Measurements from ENCODE around the gene ORMDL2. TPM values are rescaled to one million over a fixed set of nuclear protein-coding genes. Genes with fewer than 3 reads are reported as not detected.

The ORMDL2 gene
- total and polyA plus RNA-seq, 3 experiments from 2014 or later, result 49.0 to 110 (median 49.7) TPM

- Mint-ChIP-seq H3K4me1 (no peaks in the 10 kb centered on the region), H3K9me3 (no peaks in the 10 kb centered on the region), H3K36me3 (no peaks in the 10 kb centered on the region), H3K4me3 (no peak overlapping the region), H3K27me3 (peaks cover 14 to 16% of the 10 kb centered on the region in 2 donors), H3K27ac (peak overlapping the region in 1 of 8 donors; percentile 43)
- Histone ChIP-seq H3K27me3 (ENCODE audit: insufficient read depth, low read length, poor library complexity, severe bottlenecking) (no peaks in the 10 kb centered on the region), H3K9me3 (ENCODE audit: low read length) (no peaks in the 10 kb centered on the region), H3K36me3 (ENCODE audit: insufficient read depth, low read length) (no peaks in the 10 kb centered on the region), H3K4me1 (ENCODE audit: insufficient read depth, low read length) (no peaks in the 10 kb centered on the region), H3K27ac (ENCODE audit: low read depth, low read length) (no peak overlapping the region), H3K4me3 (ENCODE audit: low read length) (no peak overlapping the region)
- no peak for DNase-seq
- POLR2A ChIA-PET, result no interaction called here
- CTCF ChIA-PET, result no interaction called here
These were observed 28.1 kb downstream of the ORMDL2 start for GRCh38 chr12:55845785-55846496.

- Histone ChIP-seq H3K36me3 (ENCODE audit: insufficient read depth, low read length) (no peaks in the 10 kb centered on the region), H3K4me1 (ENCODE audit: insufficient read depth, low read length) (no peaks in the 10 kb centered on the region), H3K9me3 (ENCODE audit: low read length) (no peaks in the 10 kb centered on the region), H3K4me3 (ENCODE audit: low read length) (no peak overlapping the region), H3K27me3 (ENCODE audit: insufficient read depth, low read length, poor library complexity, severe bottlenecking) (no peaks in the 10 kb centered on the region), H3K27ac (ENCODE audit: low read depth, low read length) (peak overlapping the region; percentile 24)
- CTCF ChIA-PET, result interaction anchor here (1.4 kb wide), 1 partner anchor 16 kb away, joined by 5 read pairs; no protein-coding TSS in a partner anchor
- Mint-ChIP-seq H3K27ac (no peak overlapping the region), H3K27me3 (peaks cover 14 to 18% of the 10 kb centered on the region in 2 donors), H3K9me3 (no peaks in the 10 kb centered on the region), H3K36me3 (no peaks in the 10 kb centered on the region), H3K4me3 (no peak overlapping the region), H3K4me1 (no peaks in the 10 kb centered on the region)
- POLR2A ChIA-PET, result interaction anchor here (0.5 kb wide), 1 partner anchor 32 kb away, joined by 6 read pairs; no protein-coding TSS in a partner anchor
- no peak for DNase-seq
These were observed 29.2 kb downstream of the ORMDL2 start for GRCh38 chr12:55847033-55847432.

- Histone ChIP-seq H3K36me3 (ENCODE audit: insufficient read depth, low read length) (no peaks in the 10 kb centered on the region), H3K4me3 (ENCODE audit: low read length) (no peak overlapping the region), H3K4me1 (ENCODE audit: insufficient read depth, low read length) (no peaks in the 10 kb centered on the region), H3K27me3 (ENCODE audit: insufficient read depth, low read length, poor library complexity, severe bottlenecking) (no peaks in the 10 kb centered on the region), H3K9me3 (ENCODE audit: low read length) (no peaks in the 10 kb centered on the region), H3K27ac (ENCODE audit: low read depth, low read length) (peak overlapping the region; percentile 38)
- no peak for DNase-seq
- H3K4me3 Mint-ChIP-seq, result no peak overlapping the region
- ChIA-PET CTCF (interaction anchor here (1.4 kb wide), 1 partner anchor 17 kb away, joined by 5 read pairs; no protein-coding TSS in a partner anchor), POLR2A (interaction anchor here (0.5 kb wide), 1 partner anchor 31 kb away, joined by 6 read pairs; no protein-coding TSS in a partner anchor)
- H3K4me1 Mint-ChIP-seq, result no peaks in the 10 kb centered on the region
- H3K9me3 Mint-ChIP-seq, result no peaks in the 10 kb centered on the region
- H3K27ac Mint-ChIP-seq, result no peak overlapping the region
- peaks cover 11 to 25% of the 10 kb centered on the region in 2 donors for H3K27me3 Mint-ChIP-seq
- no peaks in the 10 kb centered on the region for H3K36me3 Mint-ChIP-seq
These were observed 29.9 kb downstream of the ORMDL2 start for GRCh38 chr12:55847603-55848291.

- Mint-ChIP-seq H3K27me3 (peaks cover 8 to 26% of the 10 kb centered on the region in 2 donors), H3K36me3 (no peaks in the 10 kb centered on the region), H3K9me3 (no peaks in the 10 kb centered on the region), H3K27ac (no peak overlapping the region), H3K4me3 (no peak overlapping the region), H3K4me1 (no peaks in the 10 kb centered on the region)
- Histone ChIP-seq H3K36me3 (ENCODE audit: insufficient read depth, low read length) (no peaks in the 10 kb centered on the region), H3K4me1 (ENCODE audit: insufficient read depth, low read length) (no peaks in the 10 kb centered on the region), H3K9me3 (ENCODE audit: low read length) (no peaks in the 10 kb centered on the region), H3K27ac (ENCODE audit: low read depth, low read length) (no peak overlapping the region), H3K27me3 (ENCODE audit: insufficient read depth, low read length, poor library complexity, severe bottlenecking) (no peaks in the 10 kb centered on the region), H3K4me3 (ENCODE audit: low read length) (no peak overlapping the region)
- POLR2A ChIA-PET, result no interaction called here
- CTCF ChIA-PET, result interaction anchor here (0.7 kb wide), 1 partner anchor 68 kb away, joined by 3 read pairs; no protein-coding TSS in a partner anchor
- no peak for DNase-seq
These were observed 31.9 kb downstream of the ORMDL2 start for GRCh38 chr12:55849616-55850343.

- Mint-ChIP-seq H3K36me3 (no peaks in the 10 kb centered on the region), H3K4me1 (no peaks in the 10 kb centered on the region), H3K27me3 (peaks cover 8 to 26% of the 10 kb centered on the region in 2 donors), H3K4me3 (no peak overlapping the region), H3K27ac (no peak overlapping the region), H3K9me3 (no peaks in the 10 kb centered on the region)
- Histone ChIP-seq H3K36me3 (ENCODE audit: insufficient read depth, low read length) (no peaks in the 10 kb centered on the region), H3K4me3 (ENCODE audit: low read length) (no peak overlapping the region), H3K27me3 (ENCODE audit: insufficient read depth, low read length, poor library complexity, severe bottlenecking) (no peaks in the 10 kb centered on the region), H3K4me1 (ENCODE audit: insufficient read depth, low read length) (no peaks in the 10 kb centered on the region), H3K9me3 (ENCODE audit: low read length) (no peaks in the 10 kb centered on the region), H3K27ac (ENCODE audit: low read depth, low read length) (no peak overlapping the region)
- POLR2A ChIA-PET, result no interaction called here
- no peak for DNase-seq
- CTCF ChIA-PET, result no interaction called here
These were observed 32.6 kb downstream of the ORMDL2 start for GRCh38 chr12:55850401-55850800.

GRCh38 chr12:55850893-55851292, 33.1 kb downstream of the ORMDL2 start:
- no peaks in the 10 kb centered on the region for H3K36me3 ChIP-seq (ENCODE audit: insufficient read depth, low read length)
- no peaks in the 10 kb centered on the region for H3K4me1 ChIP-seq (ENCODE audit: insufficient read depth, low read length)
- POLR2A ChIA-PET, result no interaction called here
- H3K4me3 Mint-ChIP-seq, result no peak overlapping the region
- no peaks in the 10 kb centered on the region for H3K4me1 Mint-ChIP-seq
- H3K4me3 ChIP-seq (ENCODE audit: low read length), result no peak overlapping the region
- H3K27ac ChIP-seq (ENCODE audit: low read depth, low read length), result no peak overlapping the region
- no peaks in the 10 kb centered on the region for H3K36me3 Mint-ChIP-seq
- no peak overlapping the region for H3K27ac Mint-ChIP-seq
- CTCF ChIA-PET, result no interaction called here
- H3K27me3 Mint-ChIP-seq, result peaks cover 8 to 26% of the 10 kb centered on the region in 2 donors
- no peaks in the 10 kb centered on the region for H3K9me3 ChIP-seq (ENCODE audit: low read length)
- H3K27me3 ChIP-seq (ENCODE audit: insufficient read depth, low read length, poor library complexity, severe bottlenecking), result no peaks in the 10 kb centered on the region
- no peak for DNase-seq
- H3K9me3 Mint-ChIP-seq, result no peaks in the 10 kb centered on the region

GRCh38 chr12:55852740-55853139, 34.9 kb downstream of the ORMDL2 start:
- Mint-ChIP-seq H3K4me1 (no peaks in the 10 kb centered on the region), H3K36me3 (no peaks in the 10 kb centered on the region), H3K27ac (no peak overlapping the region), H3K9me3 (no peaks in the 10 kb centered on the region), H3K27me3 (peaks cover 5 to 26% of the 10 kb centered on the region in 2 donors), H3K4me3 (no peak overlapping the region)
- Histone ChIP-seq H3K27ac (ENCODE audit: low read depth, low read length) (no peak overlapping the region), H3K36me3 (ENCODE audit: insufficient read depth, low read length) (no peaks in the 10 kb centered on the region), H3K9me3 (ENCODE audit: low read length) (no peaks in the 10 kb centered on the region), H3K4me1 (ENCODE audit: insufficient read depth, low read length) (no peaks in the 10 kb centered on the region), H3K27me3 (ENCODE audit: insufficient read depth, low read length, poor library complexity, severe bottlenecking) (no peaks in the 10 kb centered on the region), H3K4me3 (ENCODE audit: low read length) (no peak overlapping the region)
- ChIA-PET CTCF (no interaction called here), POLR2A (no interaction called here)
- DNase-seq, result no peak

GRCh38 chr12:55861396-55861795, 43.6 kb downstream of the ORMDL2 start:
- no peak overlapping the region for H3K4me3 Mint-ChIP-seq
- no peaks in the 10 kb centered on the region for H3K4me1 Mint-ChIP-seq
- Histone ChIP-seq H3K27me3 (ENCODE audit: insufficient read depth, low read length, poor library complexity, severe bottlenecking) (no peaks in the 10 kb centered on the region), H3K4me1 (ENCODE audit: insufficient read depth, low read length) (no peaks in the 10 kb centered on the region), H3K9me3 (ENCODE audit: low read length) (no peaks in the 10 kb centered on the region), H3K4me3 (ENCODE audit: low read length) (no peak overlapping the region), H3K27ac (ENCODE audit: low read depth, low read length) (no peak overlapping the region), H3K36me3 (ENCODE audit: insufficient read depth, low read length) (no peaks in the 10 kb centered on the region)
- peaks cover 3 to 10% (median 7%) of the 10 kb centered on the region in 5 donors for H3K9me3 Mint-ChIP-seq
- ChIA-PET POLR2A (interaction anchor here (0.6 to 0.7 kb wide), 2 partner anchors 32 to 91 kb away, joined by 3 to 5 read pairs; partner anchors contain the start of gene DNAJC14), CTCF (no interaction called here)
- peaks cover 0 to 5% (median 0%) of the 10 kb centered on the region in 3 donors for H3K36me3 Mint-ChIP-seq
- no peak overlapping the region for H3K27ac Mint-ChIP-seq
- DNase-seq, result no peak
- peaks cover 0 to 3% of the 10 kb centered on the region in 2 donors for H3K27me3 Mint-ChIP-seq
